ENCODE results near the gene ANXA5.

The ANXA5 gene

GRCh38 chr4:121712001-121712651 lies 15.3 kb upstream of the ANXA5 start:
- Histone ChIP-seq H3K27me3 (ENCODE audit: insufficient read depth, low read length) (no peaks in the 10 kb centered on the region), H4K12ac (ENCODE audit: low read depth, low read length) (peak overlapping the region; percentile 10), H3K4me3 (ENCODE audit: low read depth, low read length) (no peak overlapping the region), H4K91ac (ENCODE audit: low read depth, low read length) (no peak overlapping the region), H2AFZ (ENCODE audit: insufficient read depth, low read length, poor library complexity) (peak overlapping the region; percentile 35), H3K14ac (ENCODE audit: low read length) (no peak overlapping the region), H3K9ac (ENCODE audit: low read length) (no peak overlapping the region), H3K36me3 (ENCODE audit: control insufficient read depth in 1 of 2, insufficient read depth in 2 of 2, low read length in 2 of 2) (no peaks in the 10 kb centered on the region), H3K9me3 (ENCODE audit: insufficient read depth, low read depth, low read length) (no peaks in the 10 kb centered on the region), H3K4ac (ENCODE audit: low read depth, low read length) (no peak overlapping the region), H3K4me1 (ENCODE audit: control insufficient read depth in 1 of 2, insufficient read depth in 2 of 2, low read length in 2 of 2) (peaks cover 2 to 7% of the 10 kb centered on the region in 2 experiments), H4K8ac (ENCODE audit: low read depth, low read length) (peak overlapping the region; percentile 67), H2BK120ac (ENCODE audit: insufficient read depth, low read length, poor library complexity) (peak overlapping the region; percentile 74), H3K79me1 (ENCODE audit: low read length) (peaks cover 5% of the 10 kb centered on the region), H2AK5ac (ENCODE audit: low read length) (no peak overlapping the region), H3K18ac (ENCODE audit: low read length) (no peak overlapping the region), H2BK12ac (ENCODE audit: low read length) (peak overlapping the region; percentile 68), H3K79me2 (ENCODE audit: control insufficient read depth, insufficient read depth, low read length, poor library complexity) (no peaks in the 10 kb centered on the region), H3K4me2 (ENCODE audit: low read length) (peak overlapping the region; percentile 50), H2BK5ac (ENCODE audit: low read depth, low read length, poor library complexity) (peak overlapping the region; percentile 60), H3K23ac (ENCODE audit: low read length) (no peak overlapping the region), H3K27ac (ENCODE audit: low read depth, low read length) (peak overlapping the region; percentile 84)
- no CpG with 5 or more reads among the region's 7 CpGs for WGBS (ENCODE audit: extremely low coverage, insufficient coverage, insufficient read length)
- DNase-seq, result no peak

DNA sequence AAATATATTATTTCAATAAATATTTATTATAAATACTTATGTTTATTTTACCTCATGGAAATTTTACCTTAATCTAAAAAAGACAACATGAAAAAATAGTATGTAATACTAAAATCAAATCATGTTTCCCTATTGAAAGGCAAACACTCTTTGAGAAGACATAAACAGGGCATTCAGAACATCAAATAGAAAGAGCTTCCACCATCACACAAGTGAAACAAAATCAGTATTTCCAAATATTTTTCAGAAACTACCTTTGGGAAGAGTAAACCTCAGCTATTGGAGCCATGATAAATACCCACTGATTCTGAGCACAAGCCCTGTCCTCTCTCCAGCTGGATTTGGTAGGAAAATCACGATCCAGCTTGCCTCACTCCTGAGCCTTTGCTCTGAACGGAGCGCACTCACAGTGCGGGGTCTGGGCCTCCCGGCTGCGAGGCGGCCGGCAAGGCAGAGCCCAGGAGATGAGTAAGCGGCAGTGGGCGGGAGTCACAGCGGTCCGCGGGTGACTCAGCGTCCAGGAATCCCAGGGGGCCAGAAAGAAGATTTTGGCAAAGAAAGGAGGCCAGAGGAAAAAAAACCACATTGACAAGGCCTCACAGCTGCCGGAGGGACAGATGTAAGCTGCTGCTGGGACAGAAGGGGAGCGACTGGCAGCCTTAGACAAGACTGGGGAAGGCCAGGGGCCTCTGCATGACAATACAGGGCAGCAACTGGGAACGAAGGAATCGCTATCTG lies 14.7 kb upstream of the ANXA5 start:
- no peak overlapping the region for H3K14ac ChIP-seq (ENCODE audit: low read length)
- H2BK12ac ChIP-seq (ENCODE audit: low read length), result peak overlapping the region; percentile 68
- no peaks in the 10 kb centered on the region for H3K36me3 ChIP-seq (ENCODE audit: control insufficient read depth in 1 of 2, insufficient read depth in 2 of 2, low read length in 2 of 2)
- H2BK120ac ChIP-seq (ENCODE audit: insufficient read depth, low read length, poor library complexity), result peak overlapping the region; percentile 74
- H4K8ac ChIP-seq (ENCODE audit: low read depth, low read length), result peak overlapping the region; percentile 67
- no peak overlapping the region for H3K4ac ChIP-seq (ENCODE audit: low read depth, low read length)
- peaks cover 2 to 7% of the 10 kb centered on the region in 2 experiments for H3K4me1 ChIP-seq (ENCODE audit: control insufficient read depth in 1 of 2, insufficient read depth in 2 of 2, low read length in 2 of 2)
- H4K91ac ChIP-seq (ENCODE audit: low read depth, low read length), result no peak overlapping the region
- H3K18ac ChIP-seq (ENCODE audit: low read length), result no peak overlapping the region
- H3K79me2 ChIP-seq (ENCODE audit: control insufficient read depth, insufficient read depth, low read length, poor library complexity), result no peaks in the 10 kb centered on the region
- no peak overlapping the region for H3K4me3 ChIP-seq (ENCODE audit: low read depth, low read length)
- H4K12ac ChIP-seq (ENCODE audit: low read depth, low read length), result peak overlapping the region; percentile 10
- no peak overlapping the region for H3K9ac ChIP-seq (ENCODE audit: low read length)
- H3K79me1 ChIP-seq (ENCODE audit: low read length), result peaks cover 5% of the 10 kb centered on the region
- H3K4me2 ChIP-seq (ENCODE audit: low read length), result peak overlapping the region; percentile 50
- H3K27ac ChIP-seq (ENCODE audit: low read depth, low read length), result peak overlapping the region; percentile 84
- no peak overlapping the region for H2AK5ac ChIP-seq (ENCODE audit: low read length)
- H3K27me3 ChIP-seq (ENCODE audit: insufficient read depth, low read length), result no peaks in the 10 kb centered on the region
- H3K23ac ChIP-seq (ENCODE audit: low read length), result no peak overlapping the region
- no peaks in the 10 kb centered on the region for H3K9me3 ChIP-seq (ENCODE audit: insufficient read depth, low read depth, low read length)
- H2BK5ac ChIP-seq (ENCODE audit: low read depth, low read length, poor library complexity), result peak overlapping the region; percentile 60
- H2AFZ ChIP-seq (ENCODE audit: insufficient read depth, low read length, poor library complexity), result peak overlapping the region; percentile 35
- WGBS (ENCODE audit: extremely low coverage, insufficient coverage, insufficient read length), result no CpG with 5 or more reads among the region's 18 CpGs
- peak; percentile 87 to 90 for DNase-seq

GRCh38 chr4:121709766-121710405 lies 13.1 kb upstream of the ANXA5 start:
- Histone ChIP-seq H3K4me3 (ENCODE audit: low read depth, low read length) (no peak overlapping the region), H4K91ac (ENCODE audit: low read depth, low read length) (no peak overlapping the region), H3K4me2 (ENCODE audit: low read length) (no peak overlapping the region), H3K9me3 (ENCODE audit: insufficient read depth, low read depth, low read length) (no peaks in the 10 kb centered on the region), H3K23ac (ENCODE audit: low read length) (no peak overlapping the region), H3K4me1 (ENCODE audit: control insufficient read depth in 1 of 2, insufficient read depth in 2 of 2, low read length in 2 of 2) (peaks cover 2 to 7% of the 10 kb centered on the region in 2 experiments), H3K79me2 (ENCODE audit: control insufficient read depth, insufficient read depth, low read length, poor library complexity) (no peaks in the 10 kb centered on the region), H3K36me3 (ENCODE audit: control insufficient read depth in 1 of 2, insufficient read depth in 2 of 2, low read length in 2 of 2) (no peaks in the 10 kb centered on the region), H3K27me3 (ENCODE audit: insufficient read depth, low read length) (no peaks in the 10 kb centered on the region), H2BK5ac (ENCODE audit: low read depth, low read length, poor library complexity) (no peak overlapping the region), H2BK120ac (ENCODE audit: insufficient read depth, low read length, poor library complexity) (no peak overlapping the region), H3K4ac (ENCODE audit: low read depth, low read length) (no peak overlapping the region), H3K79me1 (ENCODE audit: low read length) (peaks cover 5% of the 10 kb centered on the region), H2AFZ (ENCODE audit: insufficient read depth, low read length, poor library complexity) (no peak overlapping the region), H3K14ac (ENCODE audit: low read length) (no peak overlapping the region), H3K18ac (ENCODE audit: low read length) (no peak overlapping the region), H3K9ac (ENCODE audit: low read length) (no peak overlapping the region), H4K12ac (ENCODE audit: low read depth, low read length) (no peak overlapping the region), H4K8ac (ENCODE audit: low read depth, low read length) (no peak overlapping the region), H2BK12ac (ENCODE audit: low read length) (no peak overlapping the region), H2AK5ac (ENCODE audit: low read length) (no peak overlapping the region), H3K27ac (ENCODE audit: low read depth, low read length) (no peak overlapping the region)
- no CpG with 5 or more reads among the region's 3 CpGs for WGBS (ENCODE audit: extremely low coverage, insufficient coverage, insufficient read length)
- DNase-seq, result no peak

- no peak overlapping the region for H2AFZ ChIP-seq (ENCODE audit: insufficient read depth, low read length, poor library complexity)
- no peak overlapping the region for H4K91ac ChIP-seq (ENCODE audit: low read depth, low read length)
- no peak overlapping the region for H2AK5ac ChIP-seq (ENCODE audit: low read length)
- H3K18ac ChIP-seq (ENCODE audit: low read length), result no peak overlapping the region
- peaks cover 5% of the 10 kb centered on the region for H3K79me1 ChIP-seq (ENCODE audit: low read length)
- no peak overlapping the region for H2BK120ac ChIP-seq (ENCODE audit: insufficient read depth, low read length, poor library complexity)
- H3K4me1 ChIP-seq (ENCODE audit: control insufficient read depth in 1 of 2, insufficient read depth in 2 of 2, low read length in 2 of 2), result peaks cover 2 to 7% of the 10 kb centered on the region in 2 experiments
- peak in 1 of 2 donors; percentile 43 for DNase-seq
- no peak overlapping the region for H3K23ac ChIP-seq (ENCODE audit: low read length)
- no peaks in the 10 kb centered on the region for H3K27me3 ChIP-seq (ENCODE audit: insufficient read depth, low read length)
- no peak overlapping the region for H2BK5ac ChIP-seq (ENCODE audit: low read depth, low read length, poor library complexity)
- no peak overlapping the region for H3K4ac ChIP-seq (ENCODE audit: low read depth, low read length)
- H2BK12ac ChIP-seq (ENCODE audit: low read length), result no peak overlapping the region
- H3K9ac ChIP-seq (ENCODE audit: low read length), result no peak overlapping the region
- no peak overlapping the region for H3K4me3 ChIP-seq (ENCODE audit: low read depth, low read length)
- H4K12ac ChIP-seq (ENCODE audit: low read depth, low read length), result no peak overlapping the region
- no peaks in the 10 kb centered on the region for H3K79me2 ChIP-seq (ENCODE audit: control insufficient read depth, insufficient read depth, low read length, poor library complexity)
- H3K36me3 ChIP-seq (ENCODE audit: control insufficient read depth in 1 of 2, insufficient read depth in 2 of 2, low read length in 2 of 2), result no peaks in the 10 kb centered on the region
- H3K4me2 ChIP-seq (ENCODE audit: low read length), result no peak overlapping the region
- no peak overlapping the region for H3K27ac ChIP-seq (ENCODE audit: low read depth, low read length)
- H4K8ac ChIP-seq (ENCODE audit: low read depth, low read length), result no peak overlapping the region
- H3K9me3 ChIP-seq (ENCODE audit: insufficient read depth, low read depth, low read length), result no peaks in the 10 kb centered on the region
- no peak overlapping the region for H3K14ac ChIP-seq (ENCODE audit: low read length)
These were observed 10.6 kb upstream of the ANXA5 start for GRCh38 chr4:121707344-121707743.
